Measurements from ENCODE around the gene KLK4.

The KLK4 gene, protein sequence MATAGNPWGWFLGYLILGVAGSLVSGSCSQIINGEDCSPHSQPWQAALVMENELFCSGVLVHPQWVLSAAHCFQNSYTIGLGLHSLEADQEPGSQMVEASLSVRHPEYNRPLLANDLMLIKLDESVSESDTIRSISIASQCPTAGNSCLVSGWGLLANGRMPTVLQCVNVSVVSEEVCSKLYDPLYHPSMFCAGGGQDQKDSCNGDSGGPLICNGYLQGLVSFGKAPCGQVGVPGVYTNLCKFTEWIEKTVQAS

DNA sequence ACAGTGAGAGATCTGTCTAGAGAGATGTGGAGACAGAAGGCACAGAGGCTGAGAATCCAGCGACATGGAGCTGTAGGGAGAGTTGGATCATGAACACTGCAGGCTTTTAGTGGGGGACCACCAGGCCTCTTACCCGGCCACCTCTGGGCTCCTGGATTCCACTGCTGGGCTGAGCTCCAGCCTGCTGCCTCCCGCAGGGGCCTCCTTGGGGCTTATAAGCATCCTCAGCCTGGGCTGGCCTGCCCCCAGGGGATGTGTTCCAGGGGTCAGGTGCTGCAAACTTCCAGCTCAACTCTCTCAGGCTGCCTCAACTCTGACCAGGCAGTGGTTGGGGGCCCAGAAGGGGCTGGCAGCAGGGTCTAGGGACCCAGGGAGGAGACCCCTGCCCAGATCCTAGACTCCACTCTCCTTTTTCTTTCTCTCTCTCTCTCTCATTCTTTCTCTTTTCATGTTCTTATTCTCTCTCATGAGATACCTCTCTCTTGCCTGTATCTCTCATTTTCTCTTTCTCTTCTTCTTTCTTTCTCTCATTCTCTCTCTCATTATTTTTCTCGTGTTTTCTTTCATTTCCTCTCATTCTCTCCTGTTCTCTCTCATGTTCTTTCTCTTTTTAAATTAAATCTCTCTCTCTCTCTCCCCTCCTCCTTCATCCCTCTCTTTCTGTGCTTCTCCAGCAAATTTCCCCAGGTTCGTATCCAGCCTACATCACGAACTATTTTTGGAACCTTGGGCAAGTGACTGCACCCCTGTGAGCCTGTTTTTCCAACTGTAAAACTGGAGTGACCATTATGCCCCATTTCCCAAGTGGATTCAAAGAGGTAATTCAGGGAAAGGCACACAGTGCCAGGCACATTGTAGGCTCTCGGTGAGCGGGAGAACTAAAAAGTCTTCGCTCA lies at the start of gene KLK4:
Gene KLK4, minus strand, starts transcription at position 190 of the 896 bp plus-strand sequence. CDS start 657 bp downstream, outside the sequence.
- Histone ChIP-seq H3K9ac (ENCODE audit: low read depth in 1 of 2, low read length in 2 of 2) (no peak within 1 kb of the TSS), H3K4me1 (ENCODE audit: control insufficient read depth in 2 of 2, insufficient read depth in 2 of 2, low read length in 2 of 2) (no peaks in the 10 kb centered on the region), H3K4me3 (ENCODE audit: low read length in 2 of 2) (no peak within 1 kb of the TSS), H3K27me3 (ENCODE audit: control insufficient read depth in 2 of 2, insufficient read depth in 2 of 2, low read length in 2 of 2) (peaks cover 37 to 41% of the 10 kb centered on the region in 2 donors), H3K27ac (ENCODE audit: low read depth in 2 of 2, low read length in 2 of 2) (no peak within 1 kb of the TSS), H3K9me3 (ENCODE audit: control insufficient read depth in 2 of 2, low read length in 2 of 2) (no peaks in the 10 kb centered on the region), H3K36me3 (ENCODE audit: control insufficient read depth in 2 of 2, insufficient read depth in 2 of 2, low read length in 2 of 2) (no peaks in the 10 kb centered on the region)

DNA sequence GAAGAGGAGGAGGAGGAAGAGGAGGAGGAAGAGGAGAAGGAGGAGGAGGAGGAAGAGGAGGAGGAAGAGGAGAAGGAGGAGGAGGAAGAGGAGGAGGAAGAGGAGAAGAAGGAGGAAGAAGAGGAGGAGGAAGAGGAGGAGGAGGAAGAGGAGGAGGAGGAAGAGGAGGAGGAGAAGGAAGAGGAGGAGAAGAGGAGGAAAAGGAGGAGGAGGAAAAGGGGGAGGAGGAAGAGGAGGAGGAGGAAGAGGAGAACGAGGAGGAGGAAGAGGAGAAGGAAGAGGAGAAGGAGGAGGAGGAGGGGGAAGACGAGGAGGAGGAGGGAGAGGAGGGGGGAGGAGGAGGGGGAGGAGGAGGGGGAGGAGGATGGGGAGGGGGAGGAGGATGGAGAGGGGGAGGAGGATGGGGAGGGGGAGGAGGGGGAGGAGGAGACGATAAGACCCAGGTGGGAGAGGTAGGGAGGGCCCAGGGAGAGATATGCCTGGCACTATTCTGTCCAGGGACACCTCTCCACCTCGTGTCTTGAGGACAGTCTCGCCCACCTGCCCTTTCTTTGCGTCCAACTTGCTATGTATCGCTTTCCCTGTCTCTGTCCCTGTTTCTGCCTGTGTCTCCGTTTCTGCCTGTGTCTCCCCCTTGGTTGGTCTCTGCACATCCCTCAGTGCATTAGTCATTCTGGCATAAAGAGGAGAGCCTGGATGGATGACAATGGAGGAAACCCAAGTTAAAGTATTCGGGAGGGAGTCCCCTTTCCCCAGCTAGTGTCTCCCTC lies 48.7 kb upstream of the KLK4 start:
- no peaks in the 10 kb centered on the region for H3K4me1 ChIP-seq (ENCODE audit: control insufficient read depth in 2 of 2, insufficient read depth in 2 of 2, low read length in 2 of 2)
- H3K9me3 ChIP-seq (ENCODE audit: control insufficient read depth in 2 of 2, low read length in 2 of 2): no peaks in the 10 kb centered on the region
- no peak overlapping the region for H3K27ac ChIP-seq (ENCODE audit: low read depth in 2 of 2, low read length in 2 of 2)
- no peak overlapping the region for H3K9ac ChIP-seq (ENCODE audit: low read depth in 1 of 2, low read length in 2 of 2)
- no peaks in the 10 kb centered on the region for H3K36me3 ChIP-seq (ENCODE audit: control insufficient read depth in 2 of 2, insufficient read depth in 2 of 2, low read length in 2 of 2)
- H3K4me3 ChIP-seq (ENCODE audit: low read length in 2 of 2): no peak overlapping the region
- no peaks in the 10 kb centered on the region for H3K27me3 ChIP-seq (ENCODE audit: control insufficient read depth in 2 of 2, insufficient read depth in 2 of 2, low read length in 2 of 2)

DNA sequence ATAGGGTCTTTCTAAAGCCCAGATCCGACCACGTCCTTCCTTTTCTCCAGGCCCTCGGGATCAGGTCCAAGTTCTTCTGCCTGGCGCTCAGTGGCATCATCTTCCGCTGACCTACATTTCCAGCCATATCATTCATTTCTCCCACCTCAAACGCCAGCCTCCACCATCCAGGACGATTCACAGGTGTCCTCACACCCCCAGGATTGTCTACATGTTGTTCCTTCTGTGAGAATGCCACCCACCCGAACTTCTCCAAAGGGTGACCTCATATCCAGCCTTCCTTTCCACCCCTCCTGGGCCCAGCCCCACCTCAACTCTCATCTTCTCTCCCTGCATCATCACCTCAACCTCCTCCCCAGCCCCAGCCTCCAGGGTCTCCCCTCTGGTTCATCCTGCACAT lies 46.4 kb upstream of the KLK4 start:
- Histone ChIP-seq H3K36me3 (ENCODE audit: control insufficient read depth in 2 of 2, insufficient read depth in 2 of 2, low read length in 2 of 2) (no peaks in the 10 kb centered on the region), H3K9me3 (ENCODE audit: control insufficient read depth in 2 of 2, low read length in 2 of 2) (no peaks in the 10 kb centered on the region), H3K27me3 (ENCODE audit: control insufficient read depth in 2 of 2, insufficient read depth in 2 of 2, low read length in 2 of 2) (no peaks in the 10 kb centered on the region), H3K4me3 (ENCODE audit: low read length in 2 of 2) (no peak overlapping the region), H3K9ac (ENCODE audit: low read depth in 1 of 2, low read length in 2 of 2) (no peak overlapping the region), H3K4me1 (ENCODE audit: control insufficient read depth in 2 of 2, insufficient read depth in 2 of 2, low read length in 2 of 2) (no peaks in the 10 kb centered on the region), H3K27ac (ENCODE audit: low read depth in 2 of 2, low read length in 2 of 2) (no peak overlapping the region)

DNA sequence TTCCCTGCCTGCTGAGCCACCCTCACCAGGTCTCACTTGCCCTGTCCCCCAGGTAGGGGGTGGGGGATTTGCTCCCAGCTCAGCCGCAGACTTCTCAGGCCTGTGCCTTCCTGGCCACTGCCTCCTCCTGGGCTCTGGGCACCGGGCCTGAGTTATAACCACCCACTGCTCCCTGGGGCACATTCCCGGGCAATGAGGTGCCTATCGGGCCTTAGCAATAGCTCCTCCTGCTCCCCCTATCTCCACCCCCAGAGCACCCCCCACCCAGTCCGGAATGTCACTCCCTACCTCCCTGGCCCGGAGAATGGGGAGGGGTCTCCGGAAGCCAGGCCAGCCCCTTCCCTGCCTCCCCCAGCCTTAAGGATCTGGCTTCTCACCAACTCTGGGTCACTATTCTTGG lies 41.7 kb upstream of the KLK4 start, which contains the start of gene KLK5:
Gene KLK5, minus strand, starts transcription at position 129 of the 400 bp plus-strand sequence. CDS start 381 bp downstream, outside the sequence.
- H3K4me1 ChIP-seq (ENCODE audit: control insufficient read depth in 2 of 2, insufficient read depth in 2 of 2, low read length in 2 of 2): no peaks in the 10 kb centered on the region
- no peak within 1 kb of the TSS for H3K9ac ChIP-seq (ENCODE audit: low read depth in 1 of 2, low read length in 2 of 2)
- H3K27ac ChIP-seq (ENCODE audit: low read depth in 2 of 2, low read length in 2 of 2): no peak within 1 kb of the TSS
- no peaks in the 10 kb centered on the region for H3K27me3 ChIP-seq (ENCODE audit: control insufficient read depth in 2 of 2, insufficient read depth in 2 of 2, low read length in 2 of 2)
- H3K4me3 ChIP-seq (ENCODE audit: low read length in 2 of 2): no peak within 1 kb of the TSS
- H3K36me3 ChIP-seq (ENCODE audit: control insufficient read depth in 2 of 2, insufficient read depth in 2 of 2, low read length in 2 of 2): no peaks in the 10 kb centered on the region
- no peaks in the 10 kb centered on the region for H3K9me3 ChIP-seq (ENCODE audit: control insufficient read depth in 2 of 2, low read length in 2 of 2)

DNA sequence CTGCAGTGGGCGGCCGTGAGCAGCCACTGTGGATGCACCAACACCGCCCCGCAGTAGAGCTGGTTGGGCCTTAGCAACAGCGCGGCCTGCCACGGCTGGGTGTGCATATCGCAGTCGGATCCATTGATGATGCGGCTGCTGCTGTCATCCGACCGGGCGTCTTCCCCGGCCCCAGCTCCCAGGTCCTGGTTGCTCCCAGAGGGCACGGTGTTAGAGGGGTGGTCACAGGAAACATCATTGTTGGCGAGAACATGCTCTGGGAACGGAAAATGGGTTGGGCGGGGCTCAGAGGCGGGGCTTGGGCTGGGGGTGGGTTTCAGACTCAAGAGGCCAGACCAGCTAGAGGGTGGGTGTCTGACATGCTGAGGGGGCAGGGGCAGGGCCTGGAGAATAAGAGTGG lies 38.7 kb upstream of the KLK4 start:
- Histone ChIP-seq H3K4me1 (ENCODE audit: control insufficient read depth in 2 of 2, insufficient read depth in 2 of 2, low read length in 2 of 2) (no peaks in the 10 kb centered on the region), H3K27me3 (ENCODE audit: control insufficient read depth in 2 of 2, insufficient read depth in 2 of 2, low read length in 2 of 2) (no peaks in the 10 kb centered on the region), H3K4me3 (ENCODE audit: low read length in 2 of 2) (no peak overlapping the region), H3K9me3 (ENCODE audit: control insufficient read depth in 2 of 2, low read length in 2 of 2) (no peaks in the 10 kb centered on the region), H3K36me3 (ENCODE audit: control insufficient read depth in 2 of 2, insufficient read depth in 2 of 2, low read length in 2 of 2) (no peaks in the 10 kb centered on the region), H3K9ac (ENCODE audit: low read depth in 1 of 2, low read length in 2 of 2) (no peak overlapping the region), H3K27ac (ENCODE audit: low read depth in 2 of 2, low read length in 2 of 2) (no peak overlapping the region)

DNA sequence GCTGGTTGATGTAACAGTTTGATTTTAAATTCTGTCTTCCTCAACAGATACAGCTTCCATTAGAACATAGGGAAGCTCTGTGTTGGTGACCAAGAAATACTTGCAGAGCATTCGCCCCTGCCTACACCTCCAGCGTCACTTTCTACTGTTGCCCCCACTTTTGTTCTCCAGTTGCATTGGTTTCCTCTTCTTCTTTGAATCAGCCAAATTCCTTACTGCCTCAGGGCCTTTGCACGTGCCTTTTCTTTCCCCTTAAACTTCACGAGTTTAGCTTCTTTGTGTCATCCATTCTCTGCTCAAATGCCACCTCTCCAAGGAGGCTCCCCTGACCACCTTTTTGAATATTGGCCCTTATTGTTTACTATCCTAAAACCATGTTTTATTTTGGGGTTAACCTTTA lies 35.9 kb upstream of the KLK4 start:
- Histone ChIP-seq H3K9me3 (ENCODE audit: control insufficient read depth in 2 of 2, low read length in 2 of 2) (no peaks in the 10 kb centered on the region), H3K36me3 (ENCODE audit: control insufficient read depth in 2 of 2, insufficient read depth in 2 of 2, low read length in 2 of 2) (no peaks in the 10 kb centered on the region), H3K27me3 (ENCODE audit: control insufficient read depth in 2 of 2, insufficient read depth in 2 of 2, low read length in 2 of 2) (no peaks in the 10 kb centered on the region), H3K27ac (ENCODE audit: low read depth in 2 of 2, low read length in 2 of 2) (no peak overlapping the region), H3K9ac (ENCODE audit: low read depth in 1 of 2, low read length in 2 of 2) (no peak overlapping the region), H3K4me1 (ENCODE audit: control insufficient read depth in 2 of 2, insufficient read depth in 2 of 2, low read length in 2 of 2) (no peaks in the 10 kb centered on the region), H3K4me3 (ENCODE audit: low read length in 2 of 2) (no peak overlapping the region)

DNA sequence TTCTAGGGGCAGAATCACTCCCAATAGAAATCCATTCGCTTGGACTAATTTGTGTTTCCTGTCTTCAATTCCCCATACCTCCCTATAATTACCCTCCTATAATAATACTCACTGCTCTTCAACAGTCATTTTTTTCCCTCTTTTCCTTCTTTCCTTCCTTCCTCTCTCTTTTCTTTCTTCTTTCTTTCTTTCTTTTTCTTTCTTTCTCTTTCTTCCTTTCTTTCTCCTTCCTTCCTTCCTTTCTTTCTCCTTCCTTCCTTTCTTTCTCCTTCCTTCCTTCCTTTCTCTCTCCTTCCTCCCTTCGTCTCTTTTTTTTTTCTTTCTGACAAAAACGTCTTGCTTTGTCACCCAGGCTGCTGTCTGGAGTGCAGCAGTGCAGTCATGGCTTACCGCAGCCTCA lies 33.6 kb upstream of the KLK4 start:
- no peak overlapping the region for H3K4me3 ChIP-seq (ENCODE audit: low read length in 2 of 2)
- no peaks in the 10 kb centered on the region for H3K36me3 ChIP-seq (ENCODE audit: control insufficient read depth in 2 of 2, insufficient read depth in 2 of 2, low read length in 2 of 2)
- H3K9me3 ChIP-seq (ENCODE audit: control insufficient read depth in 2 of 2, low read length in 2 of 2): no peaks in the 10 kb centered on the region
- H3K4me1 ChIP-seq (ENCODE audit: control insufficient read depth in 2 of 2, insufficient read depth in 2 of 2, low read length in 2 of 2): no peaks in the 10 kb centered on the region
- H3K9ac ChIP-seq (ENCODE audit: low read depth in 1 of 2, low read length in 2 of 2): no peak overlapping the region
- H3K27ac ChIP-seq (ENCODE audit: low read depth in 2 of 2, low read length in 2 of 2): no peak overlapping the region
- no peaks in the 10 kb centered on the region for H3K27me3 ChIP-seq (ENCODE audit: control insufficient read depth in 2 of 2, insufficient read depth in 2 of 2, low read length in 2 of 2)

DNA sequence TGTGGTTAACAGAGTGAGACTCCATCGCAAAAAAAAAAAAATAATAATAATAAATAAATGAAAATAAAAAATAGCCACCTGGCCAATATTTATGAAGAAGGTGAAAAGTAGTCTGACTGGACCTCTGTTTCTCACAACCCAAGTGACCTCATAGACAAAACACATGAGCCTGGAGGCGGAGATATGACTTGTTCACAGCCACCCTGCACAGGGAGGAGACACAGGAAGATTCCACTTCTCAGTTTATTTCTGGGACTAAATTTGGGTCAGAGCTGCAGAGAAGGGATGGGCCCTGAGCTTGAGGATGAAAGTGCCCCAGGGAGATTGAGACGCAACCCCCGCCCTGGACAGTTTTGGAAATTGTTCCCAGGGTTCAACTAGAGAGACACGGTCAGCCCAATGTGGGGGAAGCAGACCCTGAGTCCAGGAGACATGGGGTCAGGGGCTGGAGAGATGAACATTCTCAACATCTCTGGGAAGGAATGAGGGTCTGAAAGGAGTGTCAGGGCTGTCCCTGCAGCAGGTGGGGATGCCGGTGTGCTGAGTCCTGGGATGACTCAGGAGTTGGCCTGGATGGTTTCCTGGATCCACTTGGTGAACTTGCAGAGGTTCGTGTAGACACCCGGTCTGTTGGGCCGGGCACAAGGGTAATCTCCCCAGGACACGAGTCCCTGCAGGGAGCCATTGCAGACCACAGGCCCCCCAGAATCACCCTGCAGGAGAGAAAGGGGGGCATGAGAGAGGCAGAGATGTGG lies 32.1 kb upstream of the KLK4 start:
- no peak overlapping the region for H3K27ac ChIP-seq (ENCODE audit: low read depth in 2 of 2, low read length in 2 of 2)
- H3K27me3 ChIP-seq (ENCODE audit: control insufficient read depth in 2 of 2, insufficient read depth in 2 of 2, low read length in 2 of 2): no peaks in the 10 kb centered on the region
- H3K9me3 ChIP-seq (ENCODE audit: control insufficient read depth in 2 of 2, low read length in 2 of 2): no peaks in the 10 kb centered on the region
- no peak overlapping the region for H3K9ac ChIP-seq (ENCODE audit: low read depth in 1 of 2, low read length in 2 of 2)
- H3K4me1 ChIP-seq (ENCODE audit: control insufficient read depth in 2 of 2, insufficient read depth in 2 of 2, low read length in 2 of 2): no peaks in the 10 kb centered on the region
- no peaks in the 10 kb centered on the region for H3K36me3 ChIP-seq (ENCODE audit: control insufficient read depth in 2 of 2, insufficient read depth in 2 of 2, low read length in 2 of 2)
- no peak overlapping the region for H3K4me3 ChIP-seq (ENCODE audit: low read length in 2 of 2)

DNA sequence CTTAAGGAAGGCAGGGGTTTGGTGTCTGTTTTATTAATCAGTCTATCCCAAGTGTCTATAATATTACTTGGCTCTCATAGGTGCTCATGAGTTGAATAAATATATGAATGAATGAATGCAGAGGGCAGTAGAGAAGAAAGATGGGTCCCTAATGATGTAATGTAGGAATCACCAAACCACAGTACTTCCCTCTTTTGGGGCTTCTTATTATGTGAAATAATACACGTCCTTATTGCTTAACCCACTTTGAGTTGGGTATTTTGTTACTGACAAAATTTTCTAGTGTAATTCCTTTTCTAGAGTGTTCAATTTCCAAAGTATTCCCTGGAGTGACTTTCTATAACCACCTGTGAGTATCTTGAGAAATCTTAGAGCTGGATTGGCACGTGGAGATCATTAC lies 28.4 kb upstream of the KLK4 start:
- Histone ChIP-seq H3K27ac (ENCODE audit: low read depth in 2 of 2, low read length in 2 of 2) (no peak overlapping the region), H3K9ac (ENCODE audit: low read depth in 1 of 2, low read length in 2 of 2) (no peak overlapping the region), H3K4me3 (ENCODE audit: low read length in 2 of 2) (no peak overlapping the region), H3K27me3 (ENCODE audit: control insufficient read depth in 2 of 2, insufficient read depth in 2 of 2, low read length in 2 of 2) (no peaks in the 10 kb centered on the region), H3K36me3 (ENCODE audit: control insufficient read depth in 2 of 2, insufficient read depth in 2 of 2, low read length in 2 of 2) (no peaks in the 10 kb centered on the region), H3K9me3 (ENCODE audit: control insufficient read depth in 2 of 2, low read length in 2 of 2) (no peaks in the 10 kb centered on the region), H3K4me1 (ENCODE audit: control insufficient read depth in 2 of 2, insufficient read depth in 2 of 2, low read length in 2 of 2) (no peaks in the 10 kb centered on the region)
